T-cell (primary cell): ENCODE results near the gene UNC13C. TPM values are rescaled to one million over a fixed set of nuclear protein-coding genes. Genes with fewer than 3 reads are reported as not detected.

Source experiments
- ATAC-seq, 4 experiments: fragments of 200-7000 bp in 3 of 4; fragments of 150-1000 bp in 1 of 4; cut with Tn5 transposase; replicated peaks in 1 of 4; 1 replicate in 3 of 4; 2 replicates in 1 of 4; pipeline ENCODE4 v1.10.0; 2021; ENCODE audit warnings: moderate library complexity in 3 of 4, mild to moderate bottlenecking in 2 of 4, moderate number of reproducible peaks in 1 of 4
- CTCF ChIA-PET, 2 donors: fragments of 300-600 bp; sonication (Branson Sonifier 250); formaldehyde crosslinking; loops; one replicate each; lab custom pipeline; 2022; ENCODE audit warnings: antibody characterized with exemption in 2 of 2; lab: Charles Lee
- POLR2A ChIA-PET, 2 donors: fragments of 300-600 bp; sonication (Branson Sonifier 250); formaldehyde crosslinking; loops; one replicate each; lab custom pipeline; 2022; ENCODE audit warnings: antibody characterized with exemption in 2 of 2; lab: Charles Lee
- DNase-seq, 35 experiments: peaks; one replicate each; pipeline versions ENCODE4 v3.0.0 to v3.0.0-alpha.2; 2013 to 2023
- H3K27ac ChIP-seq: one replicate; pipeline ENCODE4 v1.5.1; 2013; ENCODE audit warnings: low read length
- H3K27me3 ChIP-seq, 2 experiments: replicated peaks in 1 of 2; 1 replicate in 1 of 2; 2 replicates in 1 of 2; pipeline versions ENCODE4 v1.6.1 to v1.7.0; 2013; ENCODE audit warnings: low read length in 1 of 2, mixed read lengths in 1 of 2; ENCODE audit not compliant: control insufficient read depth in 2 of 2, insufficient read depth in 2 of 2; ENCODE audit errors: extremely low read depth in 1 of 2
- H3K36me3 ChIP-seq, 2 donors: 1 replicate in 1 of 2; 2 replicates in 1 of 2; pipeline versions ENCODE4 v1.6.1 to v1.7.0; 2013; ENCODE audit warnings: low read length in 1 of 2; ENCODE audit not compliant: control insufficient read depth in 2 of 2, insufficient read depth in 1 of 2; ENCODE audit errors: extremely low read depth in 1 of 2
- H3K4me1 ChIP-seq, 2 experiments: 1 replicate in 1 of 2; 2 replicates in 1 of 2; pipeline versions ENCODE4 v1.6.1 to v1.7.0; 2013; ENCODE audit warnings: low read length in 2 of 2, mixed read lengths in 1 of 2; ENCODE audit not compliant: insufficient read depth in 2 of 2, control insufficient read depth in 1 of 2; ENCODE audit errors: extremely low read depth in 1 of 2
- H3K4me3 ChIP-seq, 2 donors: 1 replicate in 1 of 2; 2 replicates in 1 of 2; pipeline versions ENCODE4 v1.5.1 to v1.7.0; 2013; ENCODE audit warnings: mild to moderate bottlenecking in 2 of 2, low read length in 1 of 2, moderate library complexity in 1 of 2; ENCODE audit not compliant: control insufficient read depth in 1 of 2; ENCODE audit errors: extremely low read depth in 1 of 2
- H3K9me3 ChIP-seq: 2 replicates; pipeline ENCODE4 v1.7.0; 2013
- H3K27ac Mint-ChIP-seq, 2 donors: one replicate each; pipeline ENCODE4 v1.8.0; 2020 to 2021; ENCODE audit warnings: mild to moderate bottlenecking in 2 of 2, mixed read lengths in 2 of 2
- H3K27me3 Mint-ChIP-seq, 2 donors: one replicate each; pipeline ENCODE4 v1.8.0; 2021 to 2022; ENCODE audit warnings: mixed read lengths in 2 of 2
- H3K36me3 Mint-ChIP-seq: one replicate; pipeline ENCODE4 v1.8.0; 2021; ENCODE audit warnings: mixed read lengths
- H3K4me1 Mint-ChIP-seq, 3 donors: one replicate each; pipeline ENCODE4 v1.8.0; 2020 to 2022; ENCODE audit warnings: mixed read lengths in 3 of 3, mild to moderate bottlenecking in 1 of 3
- H3K4me3 Mint-ChIP-seq, 3 donors: one replicate each; pipeline ENCODE4 v1.8.0; 2020 to 2022; ENCODE audit warnings: mild to moderate bottlenecking in 3 of 3, mixed read lengths in 3 of 3, moderate library complexity in 3 of 3
- H3K9me3 Mint-ChIP-seq, 3 donors: one replicate each; pipeline ENCODE4 v1.8.0; 2020 to 2022; ENCODE audit warnings: mixed read lengths in 3 of 3
- WGBS: methylation state at CpG from one replicate; pipeline ENCODE4 v1.1.5; 2013; ENCODE audit warnings: missing lambda C conversion rate; ENCODE audit not compliant: insufficient coverage; 5-methylcytosine and 5-hydroxymethylcytosine counted together
- total RNA-seq, 35 experiments: library from RNA in 6 of 35; stranded (reverse) in 6 of 35; fragments of 120-200 nt in 1 of 35; gene quantifications; one replicate each; pipeline versions ENCODE4 v1.2.1 to v1.2.4 and lab custom pipeline; 2013 to 2026

UNC13C gene
- total RNA-seq, 5 donors from 2014 or later (not counting 1 experiment from before 2014, with no cell fraction given) = not detected

GRCh38 chr15:54608876-54609835 is 630.9 kb downstream of the UNC13C start:
- no peaks in the 10 kb centered on the region for H3K36me3 ChIP-seq
- Mint-ChIP-seq H3K4me1 (no peaks in the 10 kb centered on the region), H3K4me3 (no peak overlapping the region), H3K27ac (no peak overlapping the region), H3K27me3 (peaks cover 0 to 2% of the 10 kb centered on the region in 2 donors), H3K36me3 (no peaks in the 10 kb centered on the region), H3K9me3 (peaks cover 0 to 3% (median 0%) of the 10 kb centered on the region in 3 donors)
- no peak overlapping the region for H3K27ac ChIP-seq
- WGBS = 100% methylated on average over 1 of the region's 1 CpG
- H3K9me3 ChIP-seq = no peaks in the 10 kb centered on the region
- no peak for DNase-seq
- no peak for ATAC-seq
- POLR2A ChIA-PET = no interaction called here
- no peak overlapping the region for H3K4me3 ChIP-seq
- CTCF ChIA-PET = no interaction called here
- no peaks in the 10 kb centered on the region for H3K4me1 ChIP-seq
- no peaks in the 10 kb centered on the region for H3K27me3 ChIP-seq

- Mint-ChIP-seq H3K4me3 (no peak overlapping the region), H3K36me3 (no peaks in the 10 kb centered on the region), H3K4me1 (no peaks in the 10 kb centered on the region), H3K27me3 (no peaks in the 10 kb centered on the region), H3K9me3 (no peaks in the 10 kb centered on the region), H3K27ac (no peak overlapping the region)
- DNase-seq (no peak), ATAC-seq (no peak)
- Histone ChIP-seq H3K27ac (no peak overlapping the region), H3K4me1 (no peaks in the 10 kb centered on the region), H3K9me3 (no peaks in the 10 kb centered on the region), H3K36me3 (no peaks in the 10 kb centered on the region), H3K27me3 (no peaks in the 10 kb centered on the region), H3K4me3 (no peak overlapping the region)
- ChIA-PET CTCF (interaction anchor here in 1 of 2 donors (0.6 kb wide), 1 partner anchor 40 kb away, joined by 3 read pairs; no protein-coding TSS in a partner anchor), POLR2A (no interaction called here)
- no CpG with 5 or more reads among the region's 2 CpGs for WGBS
Observed at GRCh38 chr15:54618120-54618519, 639.9 kb downstream of the UNC13C start.

- Histone ChIP-seq H3K27me3 (no peaks in the 10 kb centered on the region), H3K27ac (no peak overlapping the region), H3K4me1 (no peaks in the 10 kb centered on the region), H3K4me3 (no peak overlapping the region), H3K36me3 (no peaks in the 10 kb centered on the region), H3K9me3 (no peaks in the 10 kb centered on the region)
- Mint-ChIP-seq H3K27me3 (no peaks in the 10 kb centered on the region), H3K4me1 (no peaks in the 10 kb centered on the region), H3K4me3 (no peak overlapping the region), H3K36me3 (no peaks in the 10 kb centered on the region), H3K9me3 (no peaks in the 10 kb centered on the region), H3K27ac (no peak overlapping the region)
- ATAC-seq (no peak), DNase-seq (no peak)
- WGBS = no CpG with 5 or more reads among the region's 3 CpGs
- CTCF ChIA-PET = no interaction called here
- POLR2A ChIA-PET = no interaction called here
Observed at GRCh38 chr15:54619180-54619579, 640.9 kb downstream of the UNC13C start.

GRCh38 chr15:54620916-54621315 is 642.7 kb downstream of the UNC13C start:
- no peak for ATAC-seq

GRCh38 chr15:54636147-54636546 is 657.9 kb downstream of the UNC13C start:
- Mint-ChIP-seq H3K36me3 (no peaks in the 10 kb centered on the region), H3K27ac (no peak overlapping the region), H3K27me3 (no peaks in the 10 kb centered on the region), H3K9me3 (peaks cover 5 to 15% (median 6%) of the 10 kb centered on the region in 3 donors), H3K4me3 (no peak overlapping the region), H3K4me1 (no peaks in the 10 kb centered on the region)
- ChIA-PET CTCF (no interaction called here), POLR2A (no interaction called here)
- Histone ChIP-seq H3K27ac (no peak overlapping the region), H3K4me3 (no peak overlapping the region), H3K36me3 (no peaks in the 10 kb centered on the region), H3K4me1 (no peaks in the 10 kb centered on the region), H3K27me3 (no peaks in the 10 kb centered on the region), H3K9me3 (no peaks in the 10 kb centered on the region)
- 92% methylated on average over 2 of the region's 4 CpGs for WGBS
- ATAC-seq (no peak), DNase-seq (no peak)

More at GRCh38 chr15:54620916-54621315, 642.7 kb downstream of the UNC13C start:
- Mint-ChIP-seq H3K27me3 (peaks cover 0 to 4% of the 10 kb centered on the region in 2 donors), H3K9me3 (no peaks in the 10 kb centered on the region), H3K27ac (no peak overlapping the region), H3K36me3 (no peaks in the 10 kb centered on the region), H3K4me3 (no peak overlapping the region), H3K4me1 (no peaks in the 10 kb centered on the region)
- ChIA-PET CTCF (no interaction called here), POLR2A (no interaction called here)
- WGBS = no CpG with 5 or more reads among the region's 3 CpGs
- no peak overlapping the region for H3K27ac ChIP-seq
- H3K27me3 ChIP-seq = no peaks in the 10 kb centered on the region
- no peak for DNase-seq
- no peaks in the 10 kb centered on the region for H3K36me3 ChIP-seq
- no peaks in the 10 kb centered on the region for H3K4me1 ChIP-seq
- H3K9me3 ChIP-seq = no peaks in the 10 kb centered on the region
- H3K4me3 ChIP-seq = no peak overlapping the region

GRCh38 chr15:54638666-54639065 is 660.4 kb downstream of the UNC13C start:
- Mint-ChIP-seq H3K27me3 (no peaks in the 10 kb centered on the region), H3K36me3 (no peaks in the 10 kb centered on the region), H3K9me3 (peaks cover 5 to 15% (median 6%) of the 10 kb centered on the region in 3 donors), H3K4me3 (no peak overlapping the region), H3K27ac (no peak overlapping the region), H3K4me1 (no peaks in the 10 kb centered on the region)
- POLR2A ChIA-PET = no interaction called here
- no peaks in the 10 kb centered on the region for H3K9me3 ChIP-seq
- DNase-seq (no peak), ATAC-seq (no peak)
- CTCF ChIA-PET = no interaction called here
- no peaks in the 10 kb centered on the region for H3K4me1 ChIP-seq
- H3K27me3 ChIP-seq = no peaks in the 10 kb centered on the region
- no peak overlapping the region for H3K4me3 ChIP-seq
- H3K36me3 ChIP-seq = no peaks in the 10 kb centered on the region
- H3K27ac ChIP-seq = no peak overlapping the region
